Measurements from ENCODE around the gene RPS14. TPM values are rescaled to one million over a fixed set of nuclear protein-coding genes. Genes with fewer than 3 reads are reported as not detected.

The RPS14 gene
- polyA plus RNA-seq, 1 of the 3 experiments (the other 2 are of a cell fraction) = 10,227 TPM

DNA sequence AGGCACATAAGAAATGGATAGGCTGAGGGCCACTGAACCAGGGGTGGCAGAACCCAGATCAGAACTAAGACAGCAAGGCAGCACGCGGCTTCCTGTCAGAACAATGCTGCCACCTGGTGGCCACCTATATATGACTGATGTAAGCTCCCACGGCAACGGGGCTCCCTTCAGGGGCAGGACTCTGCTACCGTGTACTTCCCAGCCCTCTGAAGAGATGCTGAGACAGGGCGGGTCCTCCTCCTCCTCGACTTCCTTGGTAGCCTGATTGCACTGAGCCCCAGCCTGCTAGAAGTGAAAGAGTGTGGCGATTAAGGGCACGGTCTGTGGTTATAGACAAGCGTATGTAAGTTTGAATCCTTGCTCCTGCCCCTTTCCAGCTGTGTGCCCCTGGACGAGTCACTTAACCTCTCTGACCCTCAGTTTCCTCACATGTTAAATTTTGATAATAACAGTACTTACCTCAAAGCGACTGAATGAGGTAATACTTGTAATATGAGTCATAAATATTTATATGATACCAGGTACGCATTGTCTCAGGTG lies 13.3 kb downstream of the RPS14 start (continued):
- TF ChIP-seq, protein P1, sequence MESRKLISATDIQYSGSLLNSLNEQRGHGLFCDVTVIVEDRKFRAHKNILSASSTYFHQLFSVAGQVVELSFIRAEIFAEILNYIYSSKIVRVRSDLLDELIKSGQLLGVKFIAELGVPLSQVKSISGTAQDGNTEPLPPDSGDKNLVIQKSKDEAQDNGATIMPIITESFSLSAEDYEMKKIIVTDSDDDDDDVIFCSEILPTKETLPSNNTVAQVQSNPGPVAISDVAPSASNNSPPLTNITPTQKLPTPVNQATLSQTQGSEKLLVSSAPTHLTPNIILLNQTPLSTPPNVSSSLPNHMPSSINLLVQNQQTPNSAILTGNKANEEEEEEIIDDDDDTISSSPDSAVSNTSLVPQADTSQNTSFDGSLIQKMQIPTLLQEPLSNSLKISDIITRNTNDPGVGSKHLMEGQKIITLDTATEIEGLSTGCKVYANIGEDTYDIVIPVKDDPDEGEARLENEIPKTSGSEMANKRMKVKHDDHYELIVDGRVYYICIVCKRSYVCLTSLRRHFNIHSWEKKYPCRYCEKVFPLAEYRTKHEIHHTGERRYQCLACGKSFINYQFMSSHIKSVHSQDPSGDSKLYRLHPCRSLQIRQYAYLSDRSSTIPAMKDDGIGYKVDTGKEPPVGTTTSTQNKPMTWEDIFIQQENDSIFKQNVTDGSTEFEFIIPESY (IDR thresholded peaks at IDR 0.05; ENCODE audit: borderline replicate concordance, low read depth) = no peak
- no peak for TF ChIP-seq GATA2 (CRISPR knock-in tag; IDR thresholded peaks at IDR 0.05)
- no peak for TF ChIP-seq EP300 (IDR thresholded peaks at IDR 0.05; ENCODE audit: borderline replicate concordance in 1 of 2, low read depth in 1 of 2, low read length in 1 of 2)
- peak; percentile 84 for TF ChIP-seq MXI1 (IDR thresholded peaks at IDR 0.05; ENCODE audit: low read depth, low read length)
- TF ChIP-seq MAX (IDR thresholded peaks at IDR 0.05; ENCODE audit: low read depth) = peak; percentile 90
- no peak for TF ChIP-seq TCF12 (IDR thresholded peaks at IDR 0.05)
- TF ChIP-seq FOXJ3 (CRISPR knock-in tag; IDR thresholded peaks at IDR 0.05) = no peak
- TF ChIP-seq RXRA (IDR thresholded peaks at IDR 0.05; ENCODE audit: borderline replicate concordance, low read depth) = no peak
- TF ChIP-seq RCOR1 (IDR thresholded peaks at IDR 0.05; ENCODE audit: low read length) = no peak
- TF ChIP-seq FOXM1 (IDR thresholded peaks at IDR 0.05; ENCODE audit: low read depth) = no peak
- TF ChIP-seq YY1 (IDR thresholded peaks at IDR 0.05; ENCODE audit: low read depth) = no peak
- TF ChIP-seq RFX5 (IDR thresholded peaks at IDR 0.05; ENCODE audit: low read length) = peak; percentile 55
- TF ChIP-seq RAD21 (IDR thresholded peaks at IDR 0.05; ENCODE audit: low read length) = peak; percentile 85
- peak; percentile 69; the same call in 1 of the 2 replicates for TF ChIP-seq SIN3A (IDR thresholded peaks at IDR 0.05; ENCODE audit: borderline replicate concordance, low read depth, low read length)
- TF ChIP-seq SMC3 (IDR thresholded peaks at IDR 0.05; ENCODE audit: low read depth, low read length) = peak; percentile 72
- no peak for TF ChIP-seq FOSL2 (IDR thresholded peaks at IDR 0.05; ENCODE audit: borderline replicate concordance, low read depth)
- TF ChIP-seq IRF3 (IDR thresholded peaks at IDR 0.05; ENCODE audit: low read depth, low read length) = no peak
- TF ChIP-seq, protein P2, sequence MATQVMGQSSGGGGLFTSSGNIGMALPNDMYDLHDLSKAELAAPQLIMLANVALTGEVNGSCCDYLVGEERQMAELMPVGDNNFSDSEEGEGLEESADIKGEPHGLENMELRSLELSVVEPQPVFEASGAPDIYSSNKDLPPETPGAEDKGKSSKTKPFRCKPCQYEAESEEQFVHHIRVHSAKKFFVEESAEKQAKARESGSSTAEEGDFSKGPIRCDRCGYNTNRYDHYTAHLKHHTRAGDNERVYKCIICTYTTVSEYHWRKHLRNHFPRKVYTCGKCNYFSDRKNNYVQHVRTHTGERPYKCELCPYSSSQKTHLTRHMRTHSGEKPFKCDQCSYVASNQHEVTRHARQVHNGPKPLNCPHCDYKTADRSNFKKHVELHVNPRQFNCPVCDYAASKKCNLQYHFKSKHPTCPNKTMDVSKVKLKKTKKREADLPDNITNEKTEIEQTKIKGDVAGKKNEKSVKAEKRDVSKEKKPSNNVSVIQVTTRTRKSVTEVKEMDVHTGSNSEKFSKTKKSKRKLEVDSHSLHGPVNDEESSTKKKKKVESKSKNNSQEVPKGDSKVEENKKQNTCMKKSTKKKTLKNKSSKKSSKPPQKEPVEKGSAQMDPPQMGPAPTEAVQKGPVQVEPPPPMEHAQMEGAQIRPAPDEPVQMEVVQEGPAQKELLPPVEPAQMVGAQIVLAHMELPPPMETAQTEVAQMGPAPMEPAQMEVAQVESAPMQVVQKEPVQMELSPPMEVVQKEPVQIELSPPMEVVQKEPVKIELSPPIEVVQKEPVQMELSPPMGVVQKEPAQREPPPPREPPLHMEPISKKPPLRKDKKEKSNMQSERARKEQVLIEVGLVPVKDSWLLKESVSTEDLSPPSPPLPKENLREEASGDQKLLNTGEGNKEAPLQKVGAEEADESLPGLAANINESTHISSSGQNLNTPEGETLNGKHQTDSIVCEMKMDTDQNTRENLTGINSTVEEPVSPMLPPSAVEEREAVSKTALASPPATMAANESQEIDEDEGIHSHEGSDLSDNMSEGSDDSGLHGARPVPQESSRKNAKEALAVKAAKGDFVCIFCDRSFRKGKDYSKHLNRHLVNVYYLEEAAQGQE (IDR thresholded peaks at IDR 0.05; ENCODE audit: low read depth, low read length) = no peak
- TF ChIP-seq NRF1 (IDR thresholded peaks at IDR 0.05; ENCODE audit: low read depth, low read length) = no peak
- no peak for TF ChIP-seq NFIC (IDR thresholded peaks at IDR 0.05; ENCODE audit: borderline replicate concordance)

Measured in SK-N-SH (cell line).